ENCODE data around the gene DDIAS.
"Not testable (repeated sequence)": the region's sequence is repeated elsewhere in the genome, so short reads cannot be mapped to it uniquely, and the experiment has no call there.

Gene DDIAS

DNA sequence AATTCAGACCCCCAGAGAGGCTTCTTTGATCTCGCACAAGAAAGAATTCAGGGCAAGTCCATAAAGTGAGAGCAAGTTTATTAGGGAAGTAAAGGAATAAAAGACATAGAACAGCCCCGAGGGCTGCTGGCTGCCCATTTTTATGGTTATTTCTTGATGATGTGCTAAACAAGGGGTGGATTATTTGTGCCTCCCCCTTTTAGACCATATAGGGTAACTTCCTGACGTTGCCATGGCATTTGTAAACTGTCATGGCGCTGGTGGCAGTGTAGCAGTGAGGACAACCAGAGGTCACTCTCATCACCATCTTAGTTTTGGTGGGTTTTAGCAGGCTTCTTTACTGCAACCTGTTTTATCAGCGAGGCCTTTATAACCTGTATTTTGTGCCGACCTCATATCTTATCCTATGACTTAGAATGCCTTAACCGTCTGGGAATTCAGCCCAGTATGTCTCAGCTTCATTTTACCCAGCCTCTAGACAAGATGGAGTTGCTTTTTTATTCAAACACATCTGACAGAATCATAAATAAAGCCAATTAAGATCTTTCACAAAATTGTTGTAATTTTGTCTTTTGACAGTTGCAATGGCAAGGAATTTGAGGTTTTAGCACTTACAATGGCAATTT lies 7.6 kb downstream of the DDIAS start:
- in situ Hi-C loops (cut with MboI; ENCODE audit: low sequenced_read_pairs) = loop anchor here (10.0 kb wide), 1 partner anchor 246 kb away; the partner anchor contains the start of gene PCF11

GRCh38 chr11:82919786-82920185 lies 18.2 kb downstream of the DDIAS start:
- H3K9me3 ChIP-seq; DNase-seq (ENCODE audit: low spot score in 2 of 2); in situ Hi-C loops (cut with MboI; ENCODE audit: low sequenced_read_pairs); H3K4me1 ChIP-seq; H3K27me3 ChIP-seq (ENCODE audit: low read depth); H3K4me3 ChIP-seq: not testable (repeated sequence)
- peaks cover 48% of the 10 kb centered on the region for H3K36me3 ChIP-seq (replicated peaks)

More for the DNA sequence above, 7.6 kb downstream of the DDIAS start:
- DNase-seq (ENCODE audit: low spot score in 2 of 2) = peak; percentile 79 to 92
- H3K4me3 ChIP-seq = no peak overlapping the region
- H3K4me1 ChIP-seq = peaks cover 34% of the 10 kb centered on the region
- H3K27me3 ChIP-seq (ENCODE audit: low read depth) = no peaks in the 10 kb centered on the region
- peaks cover 2% of the 10 kb centered on the region; the same call in 1 of the 2 replicates for H3K9me3 ChIP-seq
- peaks cover 9% of the 10 kb centered on the region for H3K36me3 ChIP-seq (replicated peaks)

GRCh38 chr11:82920227-82920626 lies 18.7 kb downstream of the DDIAS start:
- peaks cover 44% of the 10 kb centered on the region for H3K36me3 ChIP-seq (replicated peaks)
- in situ Hi-C loops (cut with MboI; ENCODE audit: low sequenced_read_pairs); H3K27me3 ChIP-seq (ENCODE audit: low read depth); H3K4me3 ChIP-seq; H3K4me1 ChIP-seq; H3K9me3 ChIP-seq; DNase-seq (ENCODE audit: low spot score in 2 of 2): not testable (repeated sequence)

- H3K4me3 ChIP-seq; DNase-seq (ENCODE audit: low spot score in 2 of 2); H3K9me3 ChIP-seq; H3K4me1 ChIP-seq; H3K27me3 ChIP-seq (ENCODE audit: low read depth); in situ Hi-C loops (cut with MboI; ENCODE audit: low sequenced_read_pairs): not testable (repeated sequence)
- H3K36me3 ChIP-seq (replicated peaks) = peaks cover 26% of the 10 kb centered on the region
Observed at GRCh38 chr11:82922396-82923173, 21.0 kb downstream of the DDIAS start.

DNA sequence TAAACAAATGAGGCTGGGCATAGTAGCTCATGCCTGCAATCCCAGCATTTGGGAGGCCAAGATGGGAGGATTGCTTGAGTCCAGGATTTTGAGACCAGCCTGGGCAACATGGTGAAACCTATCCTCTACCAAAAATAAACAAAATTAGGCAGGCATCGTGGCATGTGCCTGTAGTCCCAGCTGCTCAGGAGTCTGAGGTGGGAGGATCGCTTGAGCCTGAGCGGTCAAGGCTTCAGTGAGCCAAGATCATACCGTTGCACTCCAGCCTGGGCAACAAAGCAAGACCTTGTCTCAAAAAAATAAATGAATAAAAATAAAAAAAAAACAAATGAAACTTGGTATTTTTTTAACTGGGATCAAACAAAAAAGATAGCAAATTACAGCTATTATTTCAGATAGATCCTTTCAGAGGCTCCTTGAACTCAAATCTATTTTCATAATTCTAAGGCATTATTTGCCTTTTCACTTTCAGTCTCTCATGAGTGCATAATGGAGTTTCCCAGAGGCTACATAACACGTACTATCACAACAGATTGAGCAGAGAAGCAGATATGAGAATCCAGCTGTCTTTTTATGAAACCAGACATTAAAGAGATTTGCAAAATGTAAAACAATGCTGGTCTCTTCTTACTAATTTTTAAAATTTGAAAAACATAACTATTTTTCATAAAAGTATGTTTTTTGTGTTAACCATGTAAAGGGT lies 23.1 kb downstream of the DDIAS start:
- no peaks in the 10 kb centered on the region for H3K4me1 ChIP-seq
- H3K36me3 ChIP-seq (replicated peaks) = peaks cover 19% of the 10 kb centered on the region
- in situ Hi-C loops (cut with MboI; ENCODE audit: low sequenced_read_pairs) = no loop called here
- H3K4me3 ChIP-seq = no peak overlapping the region
- DNase-seq (ENCODE audit: low spot score in 2 of 2) = no peak
- H3K9me3 ChIP-seq = no peaks in the 10 kb centered on the region
- no peaks in the 10 kb centered on the region for H3K27me3 ChIP-seq (ENCODE audit: low read depth)

- peak; percentile 43 to 70 for DNase-seq (ENCODE audit: low spot score in 2 of 2)
- Histone ChIP-seq H3K9me3 (no peaks in the 10 kb centered on the region), H3K4me3 (no peak overlapping the region), H3K4me1 (no peaks in the 10 kb centered on the region), H3K36me3 (replicated peaks) (peaks cover 14% of the 10 kb centered on the region), H3K27me3 (ENCODE audit: low read depth) (no peaks in the 10 kb centered on the region)
- in situ Hi-C loops (cut with MboI; ENCODE audit: low sequenced_read_pairs) = no loop called here
Observed at GRCh38 chr11:82927264-82927880, 25.8 kb downstream of the DDIAS start.

DNA sequence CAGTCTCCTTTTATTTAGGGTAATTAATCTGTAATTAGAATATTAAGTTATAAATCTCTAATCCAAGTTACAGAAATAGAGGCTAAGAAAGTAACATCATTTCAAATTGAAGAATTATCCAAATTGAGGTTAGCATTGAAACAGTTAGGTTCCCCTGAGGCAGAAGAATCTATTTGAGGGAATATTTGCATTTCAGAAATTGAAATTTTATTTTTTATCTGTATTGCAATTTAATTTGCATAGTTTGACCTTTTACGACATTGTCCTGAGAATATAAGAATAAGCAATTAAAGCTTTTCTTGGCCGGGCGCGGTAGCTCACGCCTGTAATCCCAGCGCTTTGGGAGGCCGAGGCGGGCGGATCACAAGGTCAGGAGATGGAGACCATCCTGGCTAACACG lies 27.6 kb downstream of the DDIAS start:
- Histone ChIP-seq H3K4me1 (no peaks in the 10 kb centered on the region), H3K36me3 (replicated peaks) (peaks cover 22% of the 10 kb centered on the region), H3K4me3 (no peak overlapping the region), H3K27me3 (ENCODE audit: low read depth) (no peaks in the 10 kb centered on the region), H3K9me3 (no peaks in the 10 kb centered on the region)
- in situ Hi-C loops (cut with MboI; ENCODE audit: low sequenced_read_pairs) = no loop called here
- DNase-seq (ENCODE audit: low spot score in 2 of 2) = no peak

DNA sequence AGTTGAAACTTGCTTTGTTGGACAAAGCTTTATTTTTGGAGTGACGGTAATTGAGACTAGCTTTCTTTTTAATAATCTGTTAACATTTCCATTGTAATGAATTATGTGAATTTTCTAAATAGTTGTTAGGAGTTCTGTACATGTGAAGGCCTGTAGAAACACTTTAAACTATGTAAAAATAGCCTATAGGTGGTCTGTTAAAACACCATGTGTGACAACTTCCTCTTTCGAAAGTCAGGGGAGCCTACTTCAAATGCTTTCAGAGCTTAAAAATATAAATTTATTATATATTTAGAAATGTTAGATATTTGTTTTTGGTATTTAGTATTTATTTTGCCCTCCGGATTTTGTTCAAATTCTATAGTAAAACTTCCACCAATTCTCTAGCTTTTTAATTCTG lies 28.7 kb downstream of the DDIAS start:
- no peaks in the 10 kb centered on the region for H3K4me1 ChIP-seq
- DNase-seq (ENCODE audit: low spot score in 2 of 2) = no peak
- no peak overlapping the region for H3K4me3 ChIP-seq
- H3K9me3 ChIP-seq = no peaks in the 10 kb centered on the region
- in situ Hi-C loops (cut with MboI; ENCODE audit: low sequenced_read_pairs) = no loop called here
- peaks cover 29% of the 10 kb centered on the region for H3K36me3 ChIP-seq (replicated peaks)
- H3K27me3 ChIP-seq (ENCODE audit: low read depth) = no peaks in the 10 kb centered on the region

DNA sequence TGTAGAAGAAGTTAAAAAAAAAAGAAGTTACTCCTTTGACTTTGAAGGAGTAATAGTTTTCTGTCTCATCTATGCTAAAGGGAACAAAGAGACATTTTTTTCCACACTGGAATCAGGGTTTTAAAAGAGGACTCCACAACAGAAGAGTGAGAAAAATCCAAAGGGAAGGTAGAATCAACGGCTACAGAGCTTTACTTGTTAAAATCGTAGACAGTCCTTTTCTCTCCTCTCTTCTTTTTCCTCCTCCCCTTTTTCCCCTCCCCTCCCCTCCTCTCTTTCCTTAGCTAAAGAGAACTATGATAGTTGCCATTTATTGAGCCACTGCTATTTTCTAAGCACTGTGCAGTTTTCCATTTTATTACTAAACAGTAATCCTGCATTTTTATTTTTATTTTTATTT lies 29.2 kb downstream of the DDIAS start:
- H3K27me3 ChIP-seq (ENCODE audit: low read depth) = no peaks in the 10 kb centered on the region
- in situ Hi-C loops (cut with MboI; ENCODE audit: low sequenced_read_pairs) = no loop called here
- no peaks in the 10 kb centered on the region for H3K9me3 ChIP-seq
- no peak for DNase-seq (ENCODE audit: low spot score in 2 of 2)
- no peak overlapping the region for H3K4me3 ChIP-seq
- no peaks in the 10 kb centered on the region for H3K4me1 ChIP-seq
- H3K36me3 ChIP-seq (replicated peaks) = peaks cover 29% of the 10 kb centered on the region

DNA sequence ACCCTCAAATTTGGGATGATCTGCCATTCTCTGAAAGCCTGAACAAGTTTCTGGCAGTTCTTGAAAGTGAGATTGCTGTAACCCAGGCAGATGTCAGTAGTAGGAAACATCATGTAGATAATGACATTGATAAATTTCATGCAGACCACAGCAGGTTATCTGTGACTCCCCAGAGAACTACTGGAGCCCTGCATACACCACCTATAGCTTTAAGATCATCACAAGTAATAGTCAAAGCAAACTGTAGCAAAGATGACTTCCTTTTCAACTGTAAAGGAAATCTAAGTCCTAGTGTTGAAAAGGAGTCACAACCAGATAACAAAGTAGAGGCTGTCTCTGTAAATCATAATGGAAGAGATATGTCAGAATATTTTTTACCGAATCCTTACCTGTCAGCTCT lies 31.0 kb downstream of the DDIAS start:
- Histone ChIP-seq H3K36me3 (replicated peaks) (peaks cover 29% of the 10 kb centered on the region), H3K4me1 (no peaks in the 10 kb centered on the region), H3K27me3 (ENCODE audit: low read depth) (no peaks in the 10 kb centered on the region), H3K9me3 (no peaks in the 10 kb centered on the region), H3K4me3 (no peak overlapping the region)
- no peak for DNase-seq (ENCODE audit: low spot score in 2 of 2)
- in situ Hi-C loops (cut with MboI; ENCODE audit: low sequenced_read_pairs) = no loop called here

DNA sequence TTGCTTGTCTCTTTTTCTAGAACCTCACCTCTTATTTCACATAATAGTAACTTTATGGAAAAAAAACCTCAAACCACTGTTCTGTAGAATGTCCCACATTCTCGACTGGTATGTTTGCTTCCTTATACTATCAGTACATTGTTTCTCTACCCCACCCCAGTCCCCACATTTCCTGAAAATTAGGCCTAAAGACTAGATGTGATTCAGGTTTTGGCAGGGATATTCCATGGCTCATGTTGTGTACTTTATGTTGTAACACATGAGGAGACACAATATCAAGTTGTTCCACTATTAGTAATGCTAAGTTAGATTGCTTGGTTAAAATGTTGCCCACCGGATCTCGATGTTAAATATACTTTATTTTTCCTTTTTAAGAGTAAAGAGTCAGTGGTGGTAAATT lies 34.7 kb downstream of the DDIAS start:
- in situ Hi-C loops (cut with MboI; ENCODE audit: low sequenced_read_pairs) = no loop called here
- no peak for DNase-seq (ENCODE audit: low spot score in 2 of 2)
- H3K27me3 ChIP-seq (ENCODE audit: low read depth) = no peaks in the 10 kb centered on the region

DNA sequence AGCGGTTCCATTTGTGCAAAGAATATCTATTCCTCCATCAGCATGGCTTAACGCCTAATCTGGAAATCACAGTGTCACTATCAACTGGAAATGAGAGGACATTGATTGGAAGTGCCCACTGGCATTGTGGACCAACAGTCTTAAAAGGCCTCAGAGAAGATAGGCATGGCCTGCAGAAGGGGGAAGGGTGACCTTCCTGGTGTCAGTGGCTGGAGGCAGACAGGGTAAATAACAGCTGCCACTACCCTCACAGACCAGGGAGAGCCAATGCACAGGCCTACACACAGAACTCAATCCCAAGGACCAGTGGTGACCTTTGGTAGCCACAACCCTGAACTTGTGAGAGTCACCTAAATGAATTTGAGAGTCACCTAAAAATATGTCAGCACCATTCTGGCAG lies 36.0 kb downstream of the DDIAS start:
- Histone ChIP-seq H3K36me3 (replicated peaks) (peaks cover 21% of the 10 kb centered on the region), H3K27me3 (ENCODE audit: low read depth) (no peaks in the 10 kb centered on the region), H3K4me1 (no peaks in the 10 kb centered on the region), H3K4me3 (no peak overlapping the region), H3K9me3 (no peaks in the 10 kb centered on the region)
- no peak for DNase-seq (ENCODE audit: low spot score in 2 of 2)
- in situ Hi-C loops (cut with MboI; ENCODE audit: low sequenced_read_pairs) = no loop called here

More for the DNA sequence above, 34.7 kb downstream of the DDIAS start:
- no peaks in the 10 kb centered on the region for H3K9me3 ChIP-seq
- no peaks in the 10 kb centered on the region for H3K4me1 ChIP-seq
- H3K4me3 ChIP-seq = no peak overlapping the region
- peaks cover 29% of the 10 kb centered on the region for H3K36me3 ChIP-seq (replicated peaks)

DNA sequence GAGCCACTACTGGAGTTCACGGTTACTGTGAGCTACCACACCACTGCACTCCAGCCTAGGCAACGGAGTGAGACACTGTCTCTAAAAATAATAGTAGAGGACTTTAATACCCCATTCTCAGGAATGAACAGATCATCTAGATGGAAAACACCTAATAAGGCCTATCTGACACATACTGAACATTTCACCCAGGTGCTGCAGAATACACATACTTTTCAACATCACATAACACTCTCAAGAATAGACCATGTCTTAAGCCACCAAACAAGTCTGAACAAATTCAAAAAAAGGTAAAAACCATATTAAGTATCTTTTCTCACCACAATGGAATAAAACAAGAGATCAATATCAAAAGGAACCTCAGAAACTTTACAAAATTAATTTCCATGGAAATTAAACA lies 37.9 kb downstream of the DDIAS start:
- DNase-seq (ENCODE audit: low spot score in 2 of 2) = no peak

GRCh38 chr11:82942376-82942775 lies 40.8 kb downstream of the DDIAS start:
- H3K4me1 ChIP-seq = peaks cover 12% of the 10 kb centered on the region
- H3K9me3 ChIP-seq = no peaks in the 10 kb centered on the region
- no peaks in the 10 kb centered on the region for H3K27me3 ChIP-seq (ENCODE audit: low read depth)
- no peaks in the 10 kb centered on the region for H3K36me3 ChIP-seq (replicated peaks)
- in situ Hi-C loops (cut with MboI; ENCODE audit: low sequenced_read_pairs) = no loop called here
- no peak for DNase-seq (ENCODE audit: low spot score in 2 of 2)
- no peak overlapping the region for H3K4me3 ChIP-seq

More for the DNA sequence above, 37.9 kb downstream of the DDIAS start:
- Histone ChIP-seq H3K27me3 (ENCODE audit: low read depth) (no peaks in the 10 kb centered on the region), H3K4me3 (no peak overlapping the region), H3K9me3 (no peaks in the 10 kb centered on the region), H3K4me1 (peaks cover 7% of the 10 kb centered on the region), H3K36me3 (replicated peaks) (peaks cover 8% of the 10 kb centered on the region)
- in situ Hi-C loops (cut with MboI; ENCODE audit: low sequenced_read_pairs) = no loop called here

All from HAP-1 (cell line).